Measurements from ENCODE around the gene SHQ1.

SHQ1 gene

GRCh38 chr3:72702997-72703396 lies 145.2 kb downstream of the SHQ1 start:
- no peak overlapping the region for H3K4me3 ChIP-seq (ENCODE audit: low read depth, low read length)
- DNase-seq (ENCODE audit: low read depth): no peak
- TF ChIP-seq CTCF (IDR thresholded peaks at IDR 0.05; ENCODE audit: low read depth, low read length, missing control alignments): no peak

GRCh38 chr3:72702390-72702789 lies 145.9 kb downstream of the SHQ1 start:
- no peak overlapping the region for H3K4me3 ChIP-seq (ENCODE audit: low read depth, low read length)
- TF ChIP-seq CTCF (IDR thresholded peaks at IDR 0.05; ENCODE audit: low read depth, low read length, missing control alignments): no peak
- no peak for DNase-seq (ENCODE audit: low read depth)

DNA sequence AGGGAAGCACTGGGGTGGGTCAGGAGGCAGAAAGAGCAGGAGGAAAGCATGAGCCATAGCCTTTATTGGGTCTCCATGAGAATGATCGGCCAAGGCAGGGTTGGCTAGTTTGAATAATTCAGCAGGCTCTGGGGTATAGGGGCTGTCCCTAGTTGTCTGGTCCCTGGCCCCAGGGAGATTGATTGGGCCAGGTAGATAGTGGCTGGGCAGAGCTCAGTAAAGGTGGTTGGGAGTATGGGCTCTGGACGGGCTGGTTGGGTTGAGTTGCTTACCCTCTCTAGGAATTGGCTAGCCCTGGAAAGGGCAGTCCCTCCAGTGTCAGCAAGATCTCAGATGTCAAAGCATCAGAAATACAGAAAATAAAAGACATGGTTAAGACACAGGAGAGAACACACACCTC lies 148.1 kb downstream of the SHQ1 start:
- no peak for DNase-seq (ENCODE audit: low read depth)
- no peak for TF ChIP-seq CTCF (IDR thresholded peaks at IDR 0.05; ENCODE audit: low read depth, low read length, missing control alignments)
- no peak overlapping the region for H3K4me3 ChIP-seq (ENCODE audit: low read depth, low read length)

- TF ChIP-seq CTCF (IDR thresholded peaks at IDR 0.05; ENCODE audit: low read depth, low read length, missing control alignments): no peak
- no peak overlapping the region for H3K4me3 ChIP-seq (ENCODE audit: low read depth, low read length)
- DNase-seq (ENCODE audit: low read depth): no peak
These were observed 148.6 kb downstream of the SHQ1 start for GRCh38 chr3:72699631-72700030.
